T-helper 22 cell (primary cell): Measurements from ENCODE around the gene BTBD2.

ENCODE experiments used
- DNase-seq: peaks from one replicate; pipeline ENCODE4 v3.0.0-alpha.2; 2020; ENCODE audit warnings: low read depth

The BTBD2 gene

DNA sequence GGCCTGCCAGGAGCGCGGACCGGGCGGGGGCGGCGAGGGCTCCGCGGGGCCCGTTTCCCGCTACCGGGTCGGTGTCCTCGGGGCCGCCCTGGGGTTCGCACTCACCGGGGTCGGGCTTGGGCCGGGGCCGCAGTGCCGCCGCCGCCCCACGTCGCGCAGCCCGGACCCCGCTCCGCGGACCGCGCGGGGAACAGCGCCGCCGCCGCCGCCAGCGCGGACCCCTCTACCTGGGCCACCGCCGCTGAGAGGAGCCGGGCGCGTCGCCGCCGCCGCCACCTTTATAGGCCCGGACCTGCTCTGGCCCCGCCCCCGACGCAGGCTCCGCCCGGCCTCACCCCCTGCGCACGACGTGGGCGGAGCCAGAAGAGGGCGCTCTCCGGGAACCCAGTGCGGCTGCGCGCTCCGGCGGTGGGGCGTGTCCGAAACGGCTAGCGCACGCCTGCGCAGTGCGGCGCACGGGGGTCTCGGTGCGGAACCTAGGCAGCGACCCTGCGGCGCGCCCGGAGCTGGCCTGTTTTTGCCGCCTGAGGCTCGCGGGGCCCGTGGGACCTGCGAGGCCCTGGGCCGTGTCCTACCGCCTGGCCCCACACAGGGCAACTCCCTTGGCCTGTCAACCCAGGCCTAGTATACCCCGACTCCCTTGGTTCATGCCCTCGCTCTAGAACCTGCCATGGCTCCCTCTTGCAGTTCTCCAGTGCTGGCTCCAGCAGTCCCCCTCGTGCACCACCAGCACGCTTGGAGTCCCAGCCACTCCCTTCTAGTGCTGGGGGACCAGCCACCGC is 35.7 kb upstream of the BTBD2 start, which contains the start of gene MKNK2:
TSS of gene MKNK2 (minus strand) at position 254 of the 782 bp plus-strand sequence. CDS start 393 bp downstream, outside the sequence.
- peak; percentile 85 for DNase-seq

DNA sequence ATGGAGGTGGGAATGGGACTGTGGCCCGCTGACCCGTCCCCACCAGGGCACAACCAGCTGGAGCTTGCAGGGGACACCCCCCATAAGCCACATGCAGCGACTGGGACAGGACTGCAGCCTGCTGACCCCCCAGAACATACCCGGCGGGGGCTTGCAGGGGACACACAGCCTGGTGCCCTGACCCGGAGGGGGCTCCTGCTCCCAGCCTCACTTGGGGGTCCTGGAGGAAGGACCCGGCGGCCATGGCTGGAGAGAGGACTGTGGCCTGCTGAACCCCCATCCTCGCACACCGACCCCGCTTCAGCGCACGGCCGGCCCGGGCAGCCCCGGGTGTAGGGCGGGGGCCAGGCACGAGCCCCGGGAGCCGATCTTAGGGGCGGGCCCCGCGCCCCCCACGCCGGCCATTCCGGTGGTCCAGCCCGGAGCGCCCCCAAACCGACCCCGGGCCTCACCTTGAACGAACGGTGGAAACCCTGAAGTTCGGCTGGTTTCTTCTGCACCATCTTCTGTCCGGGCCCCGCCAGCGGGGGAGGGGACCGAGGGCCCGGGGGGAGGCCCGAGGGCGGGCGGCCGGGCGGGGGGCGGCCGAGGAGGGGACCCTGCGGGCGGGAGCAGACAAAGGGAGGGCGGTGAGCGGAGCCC is 35.0 kb upstream of the BTBD2 start:
- no peak for DNase-seq

DNA sequence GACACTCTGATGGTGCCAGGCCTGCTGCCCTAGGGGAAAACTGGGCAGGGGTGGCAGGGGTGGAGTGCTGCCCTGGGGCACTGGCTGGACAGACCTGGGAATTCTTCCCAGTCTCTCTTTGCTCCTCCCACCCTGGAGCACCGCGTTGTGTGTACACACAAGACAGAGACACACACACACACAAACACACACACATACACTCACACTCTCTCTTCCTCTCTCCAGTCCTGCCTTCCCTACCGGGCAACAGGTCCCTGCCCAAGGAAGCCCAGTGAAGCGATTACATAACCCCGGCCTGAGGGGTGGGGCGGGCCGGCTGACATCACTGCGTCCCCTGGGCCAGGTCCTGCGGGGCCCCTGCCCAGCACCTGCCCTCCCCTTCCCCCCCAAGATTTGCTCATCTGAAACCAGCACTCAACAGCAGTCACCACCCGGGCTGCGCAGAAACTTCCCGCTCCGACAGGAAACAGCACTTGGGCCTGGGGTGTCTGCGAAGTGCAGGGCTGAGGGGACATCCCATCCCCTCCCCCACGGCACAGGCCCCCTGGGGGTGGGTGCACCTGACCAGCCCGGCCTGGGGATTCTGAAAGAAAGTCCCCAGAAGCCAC is 34.3 kb upstream of the BTBD2 start:
- peak; percentile 34 for DNase-seq

DNA sequence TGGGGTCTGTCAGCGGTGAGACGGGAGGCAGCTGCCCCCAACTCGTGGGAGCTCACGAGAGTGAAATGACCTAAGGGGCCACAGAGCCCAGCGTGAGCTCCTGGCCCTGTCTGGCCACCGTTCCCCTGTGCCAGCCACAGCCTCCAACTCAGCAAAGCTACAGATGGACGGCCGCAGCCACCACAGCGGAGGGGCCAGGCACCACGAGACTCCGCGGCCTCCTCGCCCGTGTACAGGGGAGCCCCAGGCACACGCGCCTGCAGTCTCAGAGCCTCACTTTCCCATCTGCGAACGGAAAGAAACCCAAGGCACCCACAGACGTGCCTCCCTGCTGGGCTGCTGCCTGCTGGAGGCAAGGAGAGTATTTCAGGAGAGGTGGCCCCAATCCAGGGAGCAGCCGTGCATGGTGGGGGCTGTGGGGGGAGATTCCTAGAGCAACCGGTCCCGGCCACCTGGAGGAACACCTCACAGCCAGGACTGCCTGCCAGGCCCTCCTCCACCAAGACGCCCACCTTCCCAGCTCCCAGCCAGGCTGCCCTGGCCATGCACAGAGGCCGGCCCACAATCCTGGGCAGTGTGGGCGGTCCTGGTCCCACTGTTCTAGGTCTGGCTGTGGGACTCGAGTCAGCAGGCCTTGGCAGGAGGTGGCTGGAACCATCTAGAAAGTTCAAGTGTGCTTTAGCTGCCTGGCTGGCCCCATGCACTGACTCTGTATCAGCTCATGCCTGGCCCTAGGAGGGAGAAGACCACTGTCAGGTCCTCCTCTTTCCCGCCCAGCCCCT is 33.6 kb upstream of the BTBD2 start:
- no peak for DNase-seq

DNA sequence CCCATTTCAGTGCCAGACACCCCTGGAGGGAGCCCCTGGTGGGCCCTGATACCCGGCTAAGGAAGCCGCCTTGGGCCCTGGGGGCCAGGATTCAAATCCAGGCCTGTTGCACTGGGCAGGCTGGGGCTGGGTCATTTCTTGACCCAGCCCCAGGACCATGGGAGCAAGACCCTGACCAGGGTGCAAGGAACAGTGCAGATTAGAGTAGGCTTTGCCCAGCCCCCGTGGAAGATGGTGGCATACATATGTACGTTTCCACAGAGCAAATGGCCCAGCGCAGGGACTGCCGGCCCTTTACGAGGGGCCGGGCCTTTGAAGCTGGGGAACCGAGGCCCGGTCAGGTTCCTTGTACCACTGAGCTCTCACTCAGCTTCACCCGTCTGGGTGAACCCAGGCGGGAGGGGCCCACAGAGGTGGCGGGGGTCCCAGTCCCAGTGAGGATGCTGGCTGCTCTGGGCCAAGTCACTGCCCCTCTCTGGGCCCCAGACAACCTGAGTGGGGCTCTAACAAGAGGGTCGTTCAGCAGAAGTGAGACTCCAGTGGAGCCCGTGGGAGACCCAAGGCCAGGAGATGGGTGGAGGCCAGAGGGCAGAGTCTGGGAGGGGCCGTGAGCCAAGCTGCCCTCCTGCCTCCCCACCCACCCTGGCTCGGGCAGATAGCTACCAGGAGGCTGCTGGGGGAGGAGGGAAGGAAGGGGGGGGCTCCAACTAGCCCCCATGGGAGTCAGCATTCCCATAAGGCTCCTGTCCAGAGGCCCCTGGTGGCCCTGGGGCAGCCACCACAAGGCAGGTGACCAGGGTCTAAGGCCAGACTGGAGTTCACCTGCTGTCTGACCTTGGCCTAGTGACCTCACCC is 32.8 kb upstream of the BTBD2 start:
- DNase-seq, result no peak

DNA sequence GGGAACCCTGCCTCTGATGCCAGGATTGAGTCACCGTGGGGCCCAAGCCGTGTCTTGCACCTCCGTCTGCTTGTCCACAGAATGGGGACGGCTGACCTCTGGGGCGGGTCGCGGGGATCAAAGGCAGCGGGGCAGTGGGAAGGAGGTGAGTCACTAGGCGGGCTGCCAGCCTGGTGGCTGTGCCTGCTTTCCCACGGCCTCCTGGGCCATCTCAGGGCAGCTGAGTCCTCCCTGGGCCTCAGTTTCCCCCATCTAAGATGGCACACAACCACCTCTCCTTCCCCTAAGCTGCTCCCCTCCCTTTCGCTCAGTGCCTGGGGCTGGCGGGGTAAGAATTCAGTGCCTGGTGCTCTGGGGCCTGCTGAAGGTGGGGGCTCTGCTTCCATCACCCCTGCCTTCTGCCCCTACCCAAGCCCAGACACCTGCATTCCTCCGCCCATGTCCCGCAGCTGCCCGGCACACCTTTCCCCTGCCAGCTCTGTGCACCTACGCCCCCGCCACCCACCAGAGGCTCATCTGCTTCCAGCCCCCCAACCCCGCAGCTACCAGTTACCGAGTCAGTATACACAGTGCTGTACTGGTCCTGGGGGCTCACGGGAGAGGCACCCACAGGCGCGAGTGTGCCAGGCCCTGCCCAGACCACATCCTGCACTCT is 32.1 kb upstream of the BTBD2 start:
- peak; percentile 37 for DNase-seq

DNA sequence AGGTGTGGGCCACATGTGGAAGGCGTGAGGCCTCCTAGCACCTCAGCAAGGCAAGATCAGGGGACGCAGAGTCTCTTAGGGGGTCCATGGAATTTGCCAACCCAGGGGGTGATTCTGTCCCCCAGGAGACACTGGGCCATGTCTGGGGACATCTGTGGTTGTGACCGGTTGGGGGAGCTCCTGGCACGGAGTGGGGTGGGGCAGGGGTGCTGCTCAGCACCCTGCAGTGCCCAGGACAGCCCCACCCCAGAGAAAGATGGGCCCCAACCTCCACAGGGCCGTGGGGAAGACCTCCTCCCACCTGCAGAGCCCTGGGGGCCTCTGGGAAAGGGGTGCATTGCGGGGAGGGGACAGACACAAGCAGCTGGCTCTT is 31.5 kb upstream of the BTBD2 start:
- no peak for DNase-seq

DNA sequence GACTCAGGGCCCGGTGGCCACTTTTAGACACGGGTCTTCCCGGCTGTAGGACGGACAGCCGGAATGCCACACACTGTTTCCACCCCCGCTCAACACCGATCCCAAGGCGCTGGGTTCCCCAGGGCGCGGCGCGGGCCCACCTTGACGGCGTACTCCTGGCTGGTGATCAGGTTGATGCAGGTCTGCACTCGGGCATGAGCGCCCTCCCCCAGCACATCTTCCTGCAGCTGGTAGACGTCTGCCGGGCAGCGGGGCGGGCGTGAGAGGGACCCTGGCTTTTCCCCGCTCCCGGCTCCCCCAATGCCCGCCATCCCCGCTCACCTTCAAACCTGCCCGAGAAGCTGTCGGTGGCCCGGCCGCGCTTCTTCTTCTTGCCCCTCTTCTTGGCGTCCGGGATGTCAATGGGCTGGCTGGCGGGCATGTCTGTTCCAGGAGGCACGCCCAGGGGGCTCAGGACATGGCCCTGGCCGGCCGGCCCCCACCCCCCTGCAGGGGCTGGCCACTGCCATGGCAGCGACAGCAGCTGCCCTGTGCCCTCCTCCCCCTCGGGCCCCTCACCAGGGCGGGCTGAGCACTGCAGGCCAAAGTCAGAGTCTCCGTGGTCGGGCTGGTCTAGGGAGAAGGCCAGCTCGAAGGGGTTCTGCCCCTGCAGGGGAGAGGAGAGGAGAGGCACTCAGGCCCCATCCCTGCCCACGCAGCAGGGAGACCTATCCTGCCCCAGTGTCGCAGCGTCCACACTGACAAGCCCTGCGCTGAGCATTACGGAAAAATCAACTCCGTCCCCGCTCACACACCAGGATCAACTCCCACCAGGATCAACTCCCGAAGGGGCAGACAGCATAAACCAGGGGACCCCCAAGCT is 30.8 kb upstream of the BTBD2 start:
- DNase-seq, result no peak

DNA sequence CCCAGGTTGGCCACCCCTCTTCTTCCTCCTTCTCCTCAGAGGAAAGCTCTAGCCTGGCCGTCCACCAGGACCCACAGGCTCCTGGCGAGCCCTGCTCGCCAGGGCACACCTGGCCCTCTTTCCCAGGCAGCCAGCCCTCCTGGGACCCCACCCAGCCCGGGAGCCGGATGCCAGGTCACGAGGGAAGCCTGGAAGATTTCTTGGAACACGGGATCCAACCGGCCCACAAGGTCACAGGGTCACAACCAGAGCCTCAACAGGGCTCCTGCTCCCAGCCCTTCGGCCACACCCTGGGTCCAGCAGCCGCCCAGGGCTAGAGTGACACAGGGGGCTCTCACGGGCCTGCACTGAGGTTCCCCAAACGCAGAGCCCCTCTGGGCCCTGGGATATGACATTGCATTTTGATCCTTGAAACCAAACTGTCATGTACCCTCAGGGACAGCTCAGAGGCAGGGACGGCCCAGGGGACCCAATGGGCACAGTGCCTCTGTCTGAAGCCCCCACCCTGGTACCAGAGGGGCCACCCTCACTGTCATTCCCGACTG is 30.1 kb upstream of the BTBD2 start:
- no peak for DNase-seq

DNA sequence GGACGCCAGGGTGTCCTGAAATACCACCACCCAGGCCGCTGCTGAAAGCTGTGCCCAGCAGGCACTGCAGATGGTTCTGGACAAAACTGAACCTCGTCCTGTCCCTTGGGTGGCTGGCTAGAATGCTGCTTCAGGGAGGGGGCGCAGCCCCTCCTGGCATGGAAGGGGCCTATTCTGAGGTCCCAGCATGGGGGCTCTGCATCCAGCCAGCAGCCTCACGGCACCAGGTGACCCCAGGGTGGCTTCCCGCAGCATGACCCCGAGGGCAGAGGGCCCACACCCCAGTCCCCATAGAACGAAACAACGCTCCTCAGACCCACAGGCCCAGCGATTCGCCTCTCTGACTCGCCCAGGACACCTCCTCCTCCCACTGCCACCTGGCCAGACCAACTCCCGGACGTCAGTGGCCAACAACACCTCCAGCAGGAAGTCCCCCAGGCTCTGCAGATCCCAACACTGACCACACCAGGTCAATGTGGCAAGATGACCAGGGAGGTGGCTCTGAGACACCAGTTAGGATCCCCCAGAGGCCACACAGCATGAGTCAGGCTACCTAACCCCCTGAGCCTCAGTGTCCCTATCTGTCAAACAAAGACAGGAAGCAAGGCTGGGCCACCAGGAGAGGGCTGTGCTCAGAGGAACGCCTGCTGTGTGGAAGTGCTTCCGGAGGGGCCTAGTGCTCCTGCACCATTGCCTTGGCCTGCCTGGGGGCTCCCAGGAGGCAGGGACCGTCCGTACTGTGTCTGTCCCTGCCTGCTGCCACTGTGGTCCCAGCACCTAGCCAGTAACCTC is 29.4 kb upstream of the BTBD2 start:
- no peak for DNase-seq

DNA sequence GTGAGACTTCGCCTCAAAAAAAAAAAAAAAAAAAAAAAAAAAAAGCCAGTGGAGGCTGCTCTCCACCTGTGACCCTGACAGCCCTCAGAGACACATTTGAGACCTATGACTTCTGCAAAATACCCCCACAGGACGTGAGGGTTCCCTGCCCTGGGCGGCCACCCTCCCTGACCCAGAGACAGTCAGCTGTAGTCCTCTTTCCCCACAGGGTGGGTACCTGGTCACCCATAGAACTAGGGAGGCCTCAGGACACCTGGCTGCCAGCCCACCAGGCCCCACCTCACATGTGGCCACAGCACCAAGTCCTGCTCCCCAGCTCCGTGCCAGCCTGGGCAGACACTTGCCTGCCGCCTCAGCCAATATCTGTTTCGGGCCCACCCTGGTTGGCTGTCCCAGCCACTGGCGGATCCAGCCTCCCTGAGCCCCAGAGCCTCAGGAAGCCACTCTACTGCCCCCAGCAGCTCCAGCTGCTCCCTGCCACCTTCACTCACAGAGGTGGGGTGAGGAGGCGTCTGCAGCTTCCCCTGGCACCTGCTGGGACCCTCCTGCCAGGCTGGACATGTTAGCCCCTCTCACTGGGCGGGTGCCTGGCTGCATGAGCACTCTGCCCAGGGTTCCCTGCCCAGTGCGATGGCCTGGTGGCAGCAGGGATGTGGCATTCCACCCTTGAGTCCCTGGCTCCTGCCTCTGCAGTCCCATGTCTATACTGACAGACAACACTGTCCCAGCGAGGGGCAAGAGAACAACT is 28.6 kb upstream of the BTBD2 start:
- DNase-seq, result no peak

DNA sequence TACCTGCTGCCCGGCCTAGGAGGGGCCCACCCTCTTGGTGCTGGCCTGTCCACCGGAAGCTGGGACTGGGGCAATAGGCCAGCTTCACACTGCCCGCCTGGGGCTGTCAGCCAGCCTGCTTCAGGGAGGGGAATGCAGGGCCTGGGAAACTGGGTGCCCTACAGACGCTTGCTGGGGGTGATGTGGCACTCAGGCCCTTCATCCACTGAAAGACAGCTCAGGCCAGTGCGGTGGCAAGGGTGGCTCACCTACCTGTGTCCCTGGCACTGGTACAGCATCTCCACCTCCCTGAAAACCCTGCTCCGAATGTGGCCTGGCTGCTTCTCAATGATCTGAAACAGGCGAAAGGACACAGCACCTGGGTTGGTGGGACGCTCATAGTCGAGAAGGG is 27.7 kb upstream of the BTBD2 start:
- DNase-seq, result no peak

DNA sequence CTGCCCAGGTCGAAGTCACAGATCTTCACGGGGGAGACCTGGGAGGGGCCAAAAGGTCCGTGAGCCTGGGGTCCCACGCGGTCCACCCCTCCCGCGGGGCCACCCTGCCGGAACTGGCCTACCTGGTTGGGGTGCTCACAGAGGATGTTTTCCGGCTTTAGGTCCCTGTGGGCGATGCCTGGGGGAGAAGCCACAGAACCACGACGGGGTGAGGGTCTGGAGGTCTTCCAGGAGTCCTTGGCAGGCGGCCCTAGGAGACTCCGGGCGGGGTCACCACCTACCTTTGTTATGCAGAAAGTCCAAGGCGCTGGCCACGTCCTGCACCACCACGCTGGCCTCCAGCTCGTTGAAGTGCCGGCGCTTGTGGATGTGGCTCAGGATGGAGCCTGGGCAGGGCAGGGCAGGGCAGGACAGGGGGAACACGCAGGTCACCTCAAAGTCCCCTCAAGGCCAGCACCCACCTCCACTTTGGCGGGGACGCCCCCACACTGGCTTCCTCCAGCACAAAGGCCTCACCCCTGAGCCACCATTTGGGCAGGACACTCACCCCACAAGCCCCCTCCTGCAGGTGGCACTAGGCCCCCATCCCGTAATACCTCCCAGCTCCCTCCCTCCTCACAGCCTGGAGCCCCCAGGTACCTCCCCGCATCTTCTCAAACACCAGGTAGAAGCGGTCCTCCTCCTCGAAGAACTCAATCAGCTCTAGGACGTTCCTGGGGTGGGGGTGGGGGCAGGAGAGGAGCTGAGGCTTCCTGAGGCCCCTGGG is 27.2 kb upstream of the BTBD2 start:
- no peak for DNase-seq

DNA sequence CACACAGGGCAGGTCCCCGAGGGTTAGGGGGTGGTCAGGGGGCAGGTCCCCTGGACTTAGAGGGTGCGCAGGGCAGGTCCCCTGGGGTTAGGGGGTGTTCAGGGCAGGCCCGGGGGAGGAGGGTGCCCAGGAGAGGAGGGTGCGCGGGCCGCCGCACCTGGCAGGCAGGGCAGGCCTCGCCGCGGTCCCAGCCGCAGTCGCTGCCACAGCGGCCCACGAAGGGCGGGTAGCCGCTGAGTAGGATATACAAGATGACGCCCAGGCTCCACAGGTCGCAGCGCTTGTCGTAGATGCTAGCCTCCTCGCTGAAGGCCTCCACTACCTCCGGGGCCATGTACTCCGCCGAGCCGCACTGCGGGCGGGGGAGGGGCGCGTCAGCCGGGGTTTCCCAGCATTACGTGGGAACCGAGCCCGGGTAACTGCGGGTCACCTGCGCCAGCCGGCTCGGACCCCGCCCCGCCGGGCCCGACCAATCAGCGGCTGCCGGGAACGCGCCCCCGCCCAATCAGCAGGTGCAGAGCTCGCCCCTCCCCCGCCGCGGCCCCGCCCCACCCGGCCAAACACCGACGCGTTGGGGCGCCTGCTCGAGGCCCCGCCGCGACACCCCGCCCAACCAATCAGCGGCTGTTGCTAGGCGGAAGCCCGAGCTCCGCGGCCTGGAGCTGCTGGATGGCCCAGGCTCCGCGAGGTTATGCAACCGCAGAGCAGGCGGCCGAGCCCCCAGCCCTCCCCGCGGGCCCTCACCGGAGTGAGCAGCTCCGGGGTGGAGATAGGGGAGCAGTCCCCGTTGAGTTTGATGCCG is 26.4 kb upstream of the BTBD2 start:
- peak; percentile 99 for DNase-seq

DNA sequence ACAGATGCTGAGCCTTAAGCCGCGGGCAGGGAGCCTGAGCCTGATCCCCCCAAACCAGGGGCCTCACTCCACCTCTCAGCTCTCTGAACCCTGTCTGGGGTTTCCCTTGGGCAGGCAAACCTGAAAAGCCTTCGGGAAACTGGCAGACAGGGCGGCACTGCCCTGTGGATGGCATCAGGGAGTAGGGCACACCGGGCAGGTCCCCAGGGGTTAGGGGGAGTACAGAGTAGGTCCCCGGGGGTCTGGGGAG is 25.8 kb upstream of the BTBD2 start:
- no peak for DNase-seq

DNA sequence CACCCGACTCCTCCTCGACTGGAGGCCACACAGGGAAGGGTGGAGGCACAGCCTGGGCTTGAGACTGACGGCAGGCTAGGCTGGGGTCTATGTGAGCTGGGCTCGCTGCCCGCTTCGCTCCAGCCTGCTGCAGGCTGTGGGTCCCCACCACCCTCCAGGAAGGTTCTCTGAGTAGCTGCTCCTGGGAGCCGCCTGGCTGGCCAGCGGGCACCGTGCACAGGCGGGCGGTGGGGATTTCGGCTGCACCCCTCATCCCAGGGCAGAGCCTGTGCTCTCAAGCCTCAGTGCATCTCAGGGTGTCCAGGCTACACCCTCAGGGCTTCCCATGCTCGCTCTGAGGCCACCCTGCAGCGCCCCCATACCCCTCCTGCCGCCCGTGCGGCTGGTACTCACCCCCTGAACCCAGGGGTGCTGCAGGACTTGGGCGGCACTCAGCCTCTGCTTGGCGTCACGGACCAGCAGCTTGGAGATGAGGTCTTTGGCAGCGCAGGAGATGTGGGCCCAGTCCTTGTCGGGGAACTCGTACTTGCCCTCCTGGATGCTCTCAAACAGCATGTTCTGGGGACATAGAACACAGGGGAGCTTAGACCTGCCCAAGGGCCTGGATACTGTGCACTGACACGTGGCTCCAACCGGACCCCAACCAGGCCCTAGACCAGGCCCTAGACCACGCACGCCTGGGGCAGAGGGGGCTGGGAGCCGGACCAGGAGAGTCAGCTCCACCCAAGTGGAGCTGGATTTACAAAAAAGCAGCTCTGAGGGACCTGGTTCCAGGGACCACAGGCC is 25.3 kb upstream of the BTBD2 start:
- no peak for DNase-seq
